Neuronal stem cell (in vitro differentiated cells): ENCODE results near the gene FARP1.

Experiments used
- DNase-seq: peaks from one replicate; pipeline ENCODE4 v3.0.0-alpha.2; 2013; ENCODE audit warnings: low spot score
- H2AFZ ChIP-seq: one replicate; pipeline ENCODE4 v1.6.1; 2013; ENCODE audit warnings: mild to moderate bottlenecking, low read length, inconsistent platforms
- H2AK5ac ChIP-seq: 2 replicates; pipeline ENCODE4 v1.6.1; 2013; ENCODE audit warnings: low read depth, mild to moderate bottlenecking, inconsistent platforms, low read length, moderate library complexity, mixed read lengths
- H2BK120ac ChIP-seq: 2 replicates; pipeline ENCODE4 v1.6.1; 2013; ENCODE audit warnings: low read depth, mild to moderate bottlenecking, inconsistent platforms, low read length, moderate library complexity, mixed read lengths
- H2BK12ac ChIP-seq: one replicate; pipeline ENCODE4 v1.6.1; 2013; ENCODE audit warnings: low read length, inconsistent platforms
- H2BK15ac ChIP-seq: 2 replicates; pipeline ENCODE4 v1.6.1; 2013; ENCODE audit warnings: mild to moderate bottlenecking, low read length, inconsistent platforms, mixed read lengths
- H2BK5ac ChIP-seq: one replicate; pipeline ENCODE4 v1.6.1; 2013; ENCODE audit warnings: inconsistent platforms, mild to moderate bottlenecking, low read length, moderate library complexity
- H3K14ac ChIP-seq: one replicate; pipeline ENCODE4 v1.6.1; 2013; ENCODE audit warnings: low read length, inconsistent platforms
- H3K18ac ChIP-seq: 2 replicates; pipeline ENCODE4 v1.6.1; 2013; ENCODE audit warnings: low read length, inconsistent platforms
- H3K23ac ChIP-seq: 2 replicates; pipeline ENCODE4 v1.6.1; 2013; ENCODE audit warnings: low read depth, mild to moderate bottlenecking, mixed read lengths, low read length, inconsistent platforms; ENCODE audit not compliant: poor library complexity
- H3K27ac ChIP-seq: replicated peaks from 3 replicates; pipeline ENCODE4 v1.5.1; 2013; ENCODE audit warnings: low read length, inconsistent platforms
- H3K27me3 ChIP-seq, 3 experiments: 2 replicates each; pipeline ENCODE4 v1.6.1; 2013; ENCODE audit warnings: low read length in 3 of 3, mild to moderate bottlenecking in 2 of 3, inconsistent platforms in 1 of 3, low read depth in 1 of 3, mixed read lengths in 1 of 3, moderate library complexity in 1 of 3; ENCODE audit not compliant: control insufficient read depth in 3 of 3, insufficient read depth in 3 of 3
- H3K36me3 ChIP-seq, 2 donors: replicated peaks in 1 of 2; 2 replicates each; pipeline ENCODE4 v1.6.1; 2013; ENCODE audit warnings: low read length in 2 of 2; ENCODE audit not compliant: control insufficient read depth in 2 of 2, insufficient read depth in 2 of 2
- H3K4ac ChIP-seq: 2 replicates; pipeline ENCODE4 v1.6.1; 2013; ENCODE audit warnings: inconsistent platforms, mild to moderate bottlenecking, low read length, moderate library complexity
- H3K4me1 ChIP-seq, 2 donors: 1 replicate in 1 of 2; 2 replicates in 1 of 2; pipeline ENCODE4 v1.6.1; 2013; ENCODE audit warnings: low read length in 2 of 2, low read depth in 1 of 2; ENCODE audit not compliant: control insufficient read depth in 2 of 2, insufficient read depth in 1 of 2
- H3K4me2 ChIP-seq: one replicate; pipeline ENCODE4 v1.6.1; 2013; ENCODE audit warnings: mild to moderate bottlenecking, low read length, inconsistent platforms; ENCODE audit not compliant: insufficient read depth, poor library complexity, severe bottlenecking
- H3K4me3 ChIP-seq, 2 donors: 2 replicates each; pipeline ENCODE4 v1.5.1; 2013; ENCODE audit warnings: low read length in 2 of 2, mild to moderate bottlenecking in 2 of 2, inconsistent platforms in 1 of 2, moderate library complexity in 1 of 2
- H3K79me1 ChIP-seq: one replicate; pipeline ENCODE4 v1.6.1; 2013; ENCODE audit warnings: low read depth, mild to moderate bottlenecking, inconsistent platforms, low read length, moderate library complexity
- H3K9ac ChIP-seq: one replicate; pipeline ENCODE4 v1.6.1; 2013; ENCODE audit warnings: mild to moderate bottlenecking, low read depth, low read length, inconsistent platforms; ENCODE audit not compliant: poor library complexity
- H3K9me3 ChIP-seq, 2 donors: replicated peaks in 1 of 2; 2 replicates each; pipeline versions ENCODE3 to v1.6.1; 2013; ENCODE audit warnings: low read length in 2 of 2, mild to moderate bottlenecking in 2 of 2, inconsistent platforms in 1 of 2, low read depth in 1 of 2, mixed read lengths in 1 of 2, moderate library complexity in 1 of 2; ENCODE audit not compliant: control insufficient read depth in 2 of 2, insufficient read depth in 1 of 2
- H4K8ac ChIP-seq: one replicate; pipeline ENCODE4 v1.6.1; 2013; ENCODE audit warnings: low read depth, mild to moderate bottlenecking, inconsistent platforms, low read length, moderate library complexity
- H4K91ac ChIP-seq: one replicate; pipeline ENCODE4 v1.6.1; 2013; ENCODE audit warnings: low read length, low read depth, mild to moderate bottlenecking, inconsistent platforms; ENCODE audit not compliant: poor library complexity
- WGBS, 2 donors: extraction: QIAGEN DNeasy Blood & Tissue Kit; methylation state at CpG; one replicate each; pipeline ENCODE4 v1.1.7; 2013; ENCODE audit warnings: missing lambda C conversion rate in 2 of 2, mixed read lengths in 1 of 2; ENCODE audit not compliant: insufficient read length in 2 of 2, insufficient replicate concordance in 1 of 2; ENCODE audit errors: extremely low coverage in 2 of 2; 5-methylcytosine and 5-hydroxymethylcytosine counted together

The FARP1 gene

DNA sequence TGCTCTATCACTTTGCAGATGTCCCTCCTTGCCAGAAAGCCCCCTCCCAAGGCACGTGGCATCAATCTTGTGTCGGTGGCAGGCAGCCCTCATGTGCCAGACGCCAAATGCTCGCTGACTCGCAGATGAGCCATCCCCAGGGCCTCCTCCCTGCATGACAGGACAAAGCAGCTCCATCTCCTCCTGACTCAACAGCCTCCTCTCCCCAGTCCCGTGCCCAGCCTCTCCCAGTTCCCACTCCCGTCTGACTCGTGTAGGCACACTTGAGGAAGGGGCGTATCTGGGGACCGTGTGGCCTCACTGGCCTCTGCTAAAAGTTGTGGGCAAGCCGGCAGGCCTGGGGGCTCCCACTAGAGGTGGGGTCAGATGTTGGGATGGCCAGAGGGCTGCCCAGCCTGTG is 300.4 kb downstream of the FARP1 start:
- Histone ChIP-seq H4K91ac (no peak overlapping the region), H2BK120ac (no peak overlapping the region), H3K79me1 (peaks cover 2% of the 10 kb centered on the region), H2AFZ (no peak overlapping the region), H3K9ac (no peak overlapping the region), H3K4me3 (no peak overlapping the region), H3K4me1 (peaks cover 0 to 2% of the 10 kb centered on the region in 2 donors), H3K14ac (no peak overlapping the region), H2BK15ac (no peak overlapping the region), H3K23ac (peak overlapping the region; percentile 67), H3K18ac (peak overlapping the region; percentile 16), H3K4me2 (no peak overlapping the region), H3K27ac (no peak overlapping the region), H3K27me3 (no peaks in the 10 kb centered on the region), H3K9me3 (no peaks in the 10 kb centered on the region), H2BK12ac (no peak overlapping the region), H4K8ac (no peak overlapping the region), H2BK5ac (no peak overlapping the region), H3K4ac (no peak overlapping the region), H2AK5ac (no peak overlapping the region), H3K36me3 (peaks cover 43 to 88% of the 10 kb centered on the region in 2 donors)
- DNase-seq, result no peak
- WGBS, 2 donors, result no CpG with 5 or more reads among the region's 11 CpGs

DNA sequence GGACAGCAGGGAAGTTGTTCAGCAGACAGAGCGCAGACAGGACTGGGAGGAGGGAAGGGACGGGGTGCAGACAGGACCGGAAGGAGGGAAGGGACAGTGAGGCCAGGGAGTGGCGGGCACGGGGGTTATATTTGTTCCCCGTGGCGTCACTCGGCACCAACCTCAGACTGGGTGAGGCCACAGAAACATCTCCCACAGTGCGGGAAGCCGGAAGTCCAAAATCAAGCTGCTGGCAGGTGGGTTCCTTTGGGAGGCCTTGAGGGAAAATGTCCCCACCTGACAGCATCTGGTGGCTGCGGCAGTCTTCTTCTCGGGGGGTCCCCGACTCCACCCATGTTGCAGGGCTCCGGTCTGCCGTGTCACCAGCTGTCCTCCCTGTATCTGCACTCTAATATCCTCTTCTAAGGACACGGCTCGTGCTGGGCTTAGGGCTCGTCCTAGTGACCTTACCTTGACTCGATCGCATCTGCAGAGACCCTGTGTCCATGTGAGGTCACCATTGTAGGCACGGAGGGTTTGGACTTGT is 301.0 kb downstream of the FARP1 start:
- no peak for DNase-seq
- H3K18ac ChIP-seq, result peak overlapping the region; percentile 8
- peaks cover 43 to 88% of the 10 kb centered on the region in 2 donors for H3K36me3 ChIP-seq
- H3K4me2 ChIP-seq, result no peak overlapping the region
- H3K79me1 ChIP-seq, result peaks cover 2% of the 10 kb centered on the region
- no CpG with 5 or more reads among the region's 21 CpGs for WGBS, 2 donors
- H3K27me3 ChIP-seq, result no peaks in the 10 kb centered on the region
- no peak overlapping the region for H2BK5ac ChIP-seq
- peak overlapping the region; percentile 36 for H3K9ac ChIP-seq
- H4K8ac ChIP-seq, result no peak overlapping the region
- H3K23ac ChIP-seq, result peak overlapping the region; percentile 67
- H2AK5ac ChIP-seq, result no peak overlapping the region
- H3K4me1 ChIP-seq, result peaks cover 0 to 2% of the 10 kb centered on the region in 2 donors
- H2BK15ac ChIP-seq, result no peak overlapping the region
- H3K9me3 ChIP-seq, result no peaks in the 10 kb centered on the region
- no peak overlapping the region for H3K4ac ChIP-seq
- no peak overlapping the region for H4K91ac ChIP-seq
- no peak overlapping the region for H2AFZ ChIP-seq
- no peak overlapping the region for H3K27ac ChIP-seq
- H2BK120ac ChIP-seq, result no peak overlapping the region
- no peak overlapping the region for H3K14ac ChIP-seq
- no peak overlapping the region for H3K4me3 ChIP-seq
- no peak overlapping the region for H2BK12ac ChIP-seq

DNA sequence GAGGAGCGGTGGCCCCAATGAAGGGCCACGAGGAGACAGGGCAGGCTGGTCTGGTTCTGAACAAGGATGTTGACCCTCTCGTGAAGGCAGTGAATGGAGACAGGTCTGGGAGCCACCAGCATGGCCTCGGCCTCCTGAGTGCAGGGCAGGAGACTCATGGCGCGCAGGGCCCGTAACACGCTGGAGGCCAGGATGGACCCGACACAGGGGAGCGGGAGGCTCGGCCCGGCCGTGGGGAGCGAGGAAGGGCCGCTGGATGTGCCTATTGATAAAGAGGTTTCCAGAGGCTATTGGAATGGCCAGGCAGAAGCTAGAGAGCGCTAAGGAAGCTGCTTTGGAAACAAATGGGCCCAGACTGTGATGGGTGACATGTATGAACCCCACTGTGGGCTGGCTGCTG is 301.5 kb downstream of the FARP1 start:
- Histone ChIP-seq H4K91ac (no peak overlapping the region), H2AFZ (no peak overlapping the region), H3K4me2 (no peak overlapping the region), H2AK5ac (no peak overlapping the region), H3K9ac (peak overlapping the region; percentile 36), H3K27ac (no peak overlapping the region), H3K79me1 (peaks cover 2% of the 10 kb centered on the region), H3K14ac (no peak overlapping the region), H3K4me1 (peaks cover under 1 to 2% of the 10 kb centered on the region in 2 donors), H3K36me3 (peaks cover 44 to 88% of the 10 kb centered on the region in 2 donors), H2BK15ac (no peak overlapping the region), H2BK120ac (no peak overlapping the region), H3K4me3 (no peak overlapping the region), H3K9me3 (no peaks in the 10 kb centered on the region), H2BK5ac (no peak overlapping the region), H3K27me3 (no peaks in the 10 kb centered on the region), H4K8ac (no peak overlapping the region), H3K18ac (peak overlapping the region; percentile 8), H3K4ac (no peak overlapping the region), H2BK12ac (no peak overlapping the region), H3K23ac (no peak overlapping the region)
- WGBS, 2 donors, result no CpG with 5 or more reads among the region's 16 CpGs
- no peak for DNase-seq

DNA sequence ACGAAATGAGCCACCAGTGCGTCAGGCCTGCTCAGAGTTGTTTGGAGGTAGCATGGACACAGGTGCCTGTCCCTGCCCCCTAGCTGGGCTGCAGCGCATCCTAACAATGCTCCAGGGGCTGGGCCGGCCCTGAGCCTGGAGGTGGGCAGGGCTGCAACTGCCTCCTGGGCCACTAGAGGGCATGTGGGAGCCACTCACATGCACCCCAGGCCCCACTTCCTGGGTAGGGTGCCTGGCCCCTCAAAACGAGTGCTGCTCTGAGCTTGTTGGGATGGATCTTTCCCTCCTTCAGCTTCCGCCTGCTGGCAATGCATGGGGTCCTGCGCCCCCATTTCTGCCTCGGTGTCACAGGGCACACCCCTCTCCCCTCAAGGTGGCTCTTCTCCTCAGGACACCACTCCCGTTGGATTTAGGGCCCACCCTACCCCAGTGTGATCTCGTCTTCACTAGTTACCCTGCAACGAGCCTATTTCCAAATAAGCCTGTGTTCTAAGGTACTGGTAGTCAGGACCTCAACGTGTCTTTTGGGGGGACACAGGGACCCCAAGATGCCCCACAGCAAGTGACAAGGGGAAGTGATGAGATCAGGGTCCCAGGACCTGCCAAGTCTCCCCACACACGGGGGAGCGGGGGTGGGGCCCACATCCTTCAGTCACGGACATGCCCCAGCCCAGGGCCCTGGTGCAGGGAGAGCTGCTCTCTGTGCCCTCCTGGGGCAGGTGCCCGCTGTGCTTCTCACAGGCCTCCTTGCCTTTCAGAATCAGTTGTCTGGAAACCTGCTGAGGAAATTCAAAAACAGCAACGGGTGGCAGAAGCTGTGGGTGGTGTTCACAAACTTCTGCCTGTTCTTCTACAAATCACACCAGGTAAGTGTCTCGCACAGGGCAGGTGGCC is 302.7 kb downstream of the FARP1 start:
- Histone ChIP-seq H2AFZ (no peak overlapping the region), H3K14ac (no peak overlapping the region), H4K8ac (no peak overlapping the region), H3K23ac (peak overlapping the region; percentile 6), H2AK5ac (no peak overlapping the region), H2BK12ac (peak overlapping the region; percentile 18), H3K79me1 (peaks cover 3% of the 10 kb centered on the region), H3K18ac (peak overlapping the region; percentile 34), H3K27me3 (no peaks in the 10 kb centered on the region), H3K4me3 (no peak overlapping the region), H2BK5ac (no peak overlapping the region), H3K9me3 (no peaks in the 10 kb centered on the region), H3K27ac (no peak overlapping the region), H3K4me2 (no peak overlapping the region), H3K36me3 (peaks cover 34 to 88% of the 10 kb centered on the region in 2 donors), H3K4ac (no peak overlapping the region), H2BK15ac (no peak overlapping the region), H4K91ac (no peak overlapping the region), H3K9ac (no peak overlapping the region), H3K4me1 (peaks cover 6 to 11% of the 10 kb centered on the region in 2 donors), H2BK120ac (no peak overlapping the region)
- DNase-seq, result peak; percentile 54
- no CpG with 5 or more reads among the region's 18 CpGs for WGBS, 2 donors
